Measurements from ENCODE around the gene FAM83F.
"Not testable (repeated sequence)": the region's sequence is repeated elsewhere in the genome, so short reads cannot be mapped to it uniquely, and the experiment has no call there.

The FAM83F gene

GRCh38 chr22:40019100-40019499 lies 24.3 kb downstream of the FAM83F start:
- DNase-seq: no peak

- DNase-seq: no peak
Measured at GRCh38 chr22:40020956-40021355, 26.2 kb downstream of the FAM83F start.

GRCh38 chr22:40021401-40022000 lies 26.7 kb downstream of the FAM83F start:
- no peak for DNase-seq

GRCh38 chr22:40022536-40023240 lies 27.9 kb downstream of the FAM83F start:
- DNase-seq: no peak

GRCh38 chr22:40023341-40023841 lies 28.6 kb downstream of the FAM83F start:
- DNase-seq: no peak

- peak; percentile 72 to 74 for DNase-seq
Measured at GRCh38 chr22:40024201-40025061, 29.7 kb downstream of the FAM83F start.

GRCh38 chr22:40025062-40025379 lies 30.3 kb downstream of the FAM83F start:
- not testable (repeated sequence) for DNase-seq

- no peak for DNase-seq
Measured at GRCh38 chr22:40025856-40026255, 31.1 kb downstream of the FAM83F start.

- DNase-seq: no peak
Measured at GRCh38 chr22:40026641-40027040, 31.9 kb downstream of the FAM83F start.

GRCh38 chr22:40027191-40028097 lies 32.7 kb downstream of the FAM83F start:
- DNase-seq: no peak

GRCh38 chr22:40028098-40028425 lies 33.3 kb downstream of the FAM83F start:
- DNase-seq: no peak

GRCh38 chr22:40029189-40029890 lies 34.6 kb downstream of the FAM83F start:
- no peak for DNase-seq

GRCh38 chr22:40030026-40030757 lies 35.4 kb downstream of the FAM83F start:
- DNase-seq: no peak

GRCh38 chr22:40030758-40031095 lies 36.0 kb downstream of the FAM83F start:
- peak in 1 of 2 experiments; percentile 4 for DNase-seq

- DNase-seq: no peak
Measured at GRCh38 chr22:40031766-40032470, 37.2 kb downstream of the FAM83F start.

GRCh38 chr22:40033586-40034380 lies 39.0 kb downstream of the FAM83F start:
- DNase-seq: no peak

- no peak for DNase-seq
Measured at GRCh38 chr22:40035351-40035750, 40.6 kb downstream of the FAM83F start.

GRCh38 chr22:40036126-40036525 lies 41.4 kb downstream of the FAM83F start:
- DNase-seq: no peak

GRCh38 chr22:40036591-40037225 lies 42.0 kb downstream of the FAM83F start:
- peak; percentile 81 to 84 for DNase-seq

Data from Kasumi-1 (cell line).